GM18520 (cell line): ENCODE measurements around the gene APLNR.

Experiments
- ATAC-seq: cut with Tn5 transposase; IDR thresholded peaks from one replicate; pipeline ENCODE4 v1.9.1; 2021; ENCODE audit not compliant: unreplicated experiment

APLNR gene

GRCh38 chr11:57251491-57252104 lies 14.5 kb upstream of the APLNR start:
- no peak for ATAC-seq

GRCh38 chr11:57251037-57251436 lies 14.0 kb upstream of the APLNR start:
- no peak for ATAC-seq

- ATAC-seq = peak; percentile 38
Observed at GRCh38 chr11:57249384-57250319, 12.6 kb upstream of the APLNR start.

GRCh38 chr11:57248780-57249383 lies 11.8 kb upstream of the APLNR start:
- ATAC-seq = peak; percentile 40

- ATAC-seq = no peak
Observed at GRCh38 chr11:57244911-57245310, 7.9 kb upstream of the APLNR start.

- no peak for ATAC-seq
Observed at GRCh38 chr11:57241353-57241972, 4.4 kb upstream of the APLNR start.

GRCh38 chr11:57240757-57241156 lies 3.7 kb upstream of the APLNR start:
- ATAC-seq = no peak

- no peak for ATAC-seq
Observed at GRCh38 chr11:57240007-57240406, 3.0 kb upstream of the APLNR start.

- no peak for ATAC-seq
Observed at GRCh38 chr11:57239348-57239747, 2.3 kb upstream of the APLNR start.

- no peak for ATAC-seq
Observed at GRCh38 chr11:57235761-57236703, 1.0 kb downstream of the APLNR start.

- ATAC-seq = no peak
Observed at GRCh38 chr11:57233702-57234101, 3.3 kb downstream of the APLNR start.

GRCh38 chr11:57231539-57232253 lies 5.4 kb downstream of the APLNR start:
- no peak for ATAC-seq

- ATAC-seq = no peak
Observed at GRCh38 chr11:57230791-57231538, 6.1 kb downstream of the APLNR start.

- ATAC-seq = no peak
Observed at GRCh38 chr11:57230316-57230715, 6.7 kb downstream of the APLNR start.

GRCh38 chr11:57228600-57228999 lies 8.4 kb downstream of the APLNR start:
- ATAC-seq = no peak

- no peak for ATAC-seq
Observed at GRCh38 chr11:57224537-57224936, 12.5 kb downstream of the APLNR start.

- no peak for ATAC-seq
Observed at GRCh38 chr11:57224128-57224527, 12.9 kb downstream of the APLNR start.

GRCh38 chr11:57223601-57224000 lies 13.4 kb downstream of the APLNR start:
- ATAC-seq = no peak

GRCh38 chr11:57222239-57222638 lies 14.8 kb downstream of the APLNR start:
- no peak for ATAC-seq
